K562 (cell line): ENCODE measurements around the gene FBLN2. TPM values are rescaled to one million over a fixed set of nuclear protein-coding genes. Genes with fewer than 3 reads are reported as not detected.

Source experiments
- ATAC-seq: fragments of 200-7000 bp; cut with Tn5 transposase; 3 replicates; pipeline ENCODE4 v1.9.1; 2020; ENCODE audit warnings: moderate library complexity
- BruUV-seq: library from RNA; stranded (reverse); fragments of 400-500 nt; replicated peaks from 2 replicates; lab custom pipeline; 2021; lab: Mats Ljungman, UMichigan
- CTCF ChIA-PET: fragments of 300-600 bp; formaldehyde crosslinking; extraction: SDS; loops from one replicate; lab custom pipeline; 2021; ENCODE audit warnings: low intra/inter-chr PET ratio; lab: Yijun Ruan, JAX
- POLR2A ChIA-PET: fragments of 300-600, 350-650 bp; sonication (Branson Sonifier 250); formaldehyde crosslinking; extraction: SDS; loops from one replicate; lab custom pipeline; 2021; ENCODE audit warnings: antibody characterized with exemption, inconsistent platforms; lab: Yijun Ruan, JAX
- DNase-seq, 4 experiments: peaks; one replicate each; pipeline versions ENCODE4 v3.0.0 to v3.0.0-alpha.2; 2011 to 2018; ENCODE audit warnings: low spot score in 3 of 4, mixed read lengths in 3 of 4; ENCODE audit errors: extremely low read depth in 1 of 4
- FAIRE-seq: peaks from 2 replicates; lab custom pipeline; 2011; peaks lifted over from hg19 to GRCh38; lab: Jason Lieb, UNC
- H2AFZ ChIP-seq: 2 replicates; pipeline ENCODE4 v1.6.0; 2011; ENCODE audit warnings: low read depth, low read length, control low read depth, inconsistent platforms
- H3K27ac ChIP-seq: fragments of 200-600 bp; 3 replicates; pipeline ENCODE4 v1.8.0; 2011; ENCODE audit warnings: low read depth, mild to moderate bottlenecking, control low read depth, inconsistent platforms, low read length, moderate library complexity, mixed read lengths; ENCODE audit errors: extremely low read depth
- H3K27me3 ChIP-seq, 2 experiments: fragments of 300-600 bp in 1 of 2; 2 replicates in 1 of 2; 3 replicates in 1 of 2; pipeline versions ENCODE4 v1.6.0 to v1.8.0; 2011; ENCODE audit warnings: inconsistent platforms in 2 of 2, low read length in 2 of 2, mild to moderate bottlenecking in 1 of 2, mixed read lengths in 1 of 2, moderate library complexity in 1 of 2; ENCODE audit not compliant: control insufficient read depth in 2 of 2, insufficient read depth in 2 of 2
- H3K36me3 ChIP-seq: fragments of 300-600 bp; 3 replicates; pipeline ENCODE4 v1.8.0; 2011; ENCODE audit warnings: mild to moderate bottlenecking, low read length, inconsistent platforms; ENCODE audit not compliant: control insufficient read depth, insufficient read depth
- H3K4me1 ChIP-seq, 2 experiments: fragments of 200-600 bp in 1 of 2; replicated peaks in 1 of 2; 2 replicates in 1 of 2; 3 replicates in 1 of 2; pipeline versions ENCODE4 v1.5.1 to v1.8.0; 2011; ENCODE audit warnings: inconsistent platforms in 2 of 2, low read length in 2 of 2, mild to moderate bottlenecking in 1 of 2, mixed read lengths in 1 of 2, moderate library complexity in 1 of 2; ENCODE audit not compliant: control insufficient read depth in 2 of 2, insufficient read depth in 2 of 2
- H3K4me2 ChIP-seq: 2 replicates; pipeline ENCODE4 v1.6.1; 2011; ENCODE audit warnings: low read length, control low read depth, inconsistent platforms, mixed read lengths; ENCODE audit not compliant: insufficient read depth
- H3K4me3 ChIP-seq: fragments of 200-600 bp; sonication (generic), shearing (Covaris generic); 2 replicates; pipeline ENCODE4 v1.5.1; 2016; ENCODE audit warnings: control low read depth, inconsistent platforms
- H3K79me2 ChIP-seq: fragments of 200-600 bp; 3 replicates; pipeline ENCODE4 v1.8.0; 2011; ENCODE audit warnings: low read length, inconsistent platforms; ENCODE audit not compliant: control insufficient read depth, insufficient read depth
- H3K9ac ChIP-seq, 2 experiments: 2 replicates each; pipeline versions ENCODE4 v1.6.0 to v1.6.1; 2011; ENCODE audit warnings: low read depth in 2 of 2, low read length in 2 of 2, control low read depth in 1 of 2, inconsistent platforms in 1 of 2, mild to moderate bottlenecking in 1 of 2, mixed read lengths in 1 of 2; ENCODE audit not compliant: insufficient read depth in 1 of 2
- H3K9me1 ChIP-seq: one replicate; pipeline ENCODE4 v1.6.0; 2011; ENCODE audit warnings: inconsistent platforms, mild to moderate bottlenecking, low read length, moderate library complexity; ENCODE audit not compliant: control insufficient read depth, insufficient read depth
- H3K9me3 ChIP-seq: replicated peaks from 2 replicates; pipeline ENCODE4 v1.5.1; 2011; ENCODE audit warnings: low read depth, low read length, inconsistent platforms; ENCODE audit not compliant: control insufficient read depth, insufficient read depth
- H4K20me1 ChIP-seq: replicated peaks from 2 replicates; pipeline ENCODE4 v1.6.1; 2011; ENCODE audit warnings: low read length, inconsistent platforms, mixed read lengths; ENCODE audit not compliant: control insufficient read depth, insufficient read depth
- BRCA1 ChIP-seq, 2 experiments: fragments of 450-650 bp in 1 of 2; sonication (generic) in 1 of 2; formaldehyde crosslinking in 1 of 2; IDR thresholded peaks; 2 replicates each; pipeline versions ENCODE4 v1.5.0 to v1.6.1; 2017 to 2020; ENCODE audit warnings: mild to moderate bottlenecking in 1 of 2, missing genetic modification reagents in 1 of 2
- CCAR2 ChIP-seq: fragments of 200-400 bp; formaldehyde crosslinking; IDR thresholded peaks from 2 replicates; pipeline ENCODE4 v1.6.1; 2017; ENCODE audit warnings: mild to moderate bottlenecking, low read depth, low read length
- CHCHD3 ChIP-seq: fragments of 250-450 bp; sonication (Bioruptor Pico); IDR thresholded peaks from 2 replicates; pipeline ENCODE4 v2.1.2; 2022; ENCODE audit warnings: mild to moderate bottlenecking
- DACH1 ChIP-seq: fragments of 450-650 bp; IDR thresholded peaks from 2 replicates; pipeline ENCODE4 v1.6.1; 2018; ENCODE audit not compliant: partially characterized antibody
- EGR1 ChIP-seq: fragments of 450-650 bp; conservative IDR thresholded peaks from 2 replicates; pipeline ENCODE4 v1.6.1; 2017; ENCODE audit warnings: mild to moderate bottlenecking
- HCFC1 ChIP-seq: IDR thresholded peaks from 2 replicates; pipeline ENCODE4 v1.6.1; 2012; ENCODE audit warnings: low read depth, low read length, improper control_type of control experiment
- MBD2 ChIP-seq: sonication (generic); IDR thresholded peaks from 2 replicates; pipeline ENCODE4 v1.6.1; 2016; ENCODE audit warnings: low read depth, borderline replicate concordance
- NFIX ChIP-seq: fragments of 250-450 bp; sonication (Bioruptor Pico); IDR thresholded peaks from 2 replicates; pipeline ENCODE4 v1.4.0; 2020; ENCODE audit warnings: low read depth, mild to moderate bottlenecking, moderate library complexity
- SMAD1 ChIP-seq: fragments of 150-350 bp; IDR thresholded peaks from 2 replicates; pipeline ENCODE4 v1.6.1; 2014; ENCODE audit warnings: low read length, low read depth; ENCODE audit not compliant: partially characterized antibody
- SMARCE1 ChIP-seq: fragments of 450-650 bp; IDR thresholded peaks from 2 replicates; pipeline ENCODE4 v1.7.1; 2016; ENCODE audit warnings: mild to moderate bottlenecking
- SUPT5H ChIP-seq: fragments of 450-650 bp; IDR thresholded peaks from 2 replicates; pipeline ENCODE4 v1.6.1; 2016
- ZBTB7A ChIP-seq: IDR thresholded peaks from 2 replicates; pipeline ENCODE4 v1.6.1; 2011; ENCODE audit warnings: low read depth, mild to moderate bottlenecking, low read length, moderate library complexity, borderline replicate concordance; ENCODE audit not compliant: control insufficient read depth
- ZNF384 ChIP-seq: IDR thresholded peaks from 2 replicates; pipeline ENCODE4 v1.6.1; 2012; ENCODE audit warnings: low read depth, low read length, improper control_type of control experiment
- ZNF668 ChIP-seq: fragments of 250-450 bp; sonication (Bioruptor Pico); IDR thresholded peaks from 2 replicates; pipeline ENCODE4 v1.8.0; 2022; ENCODE audit warnings: mild to moderate bottlenecking, inconsistent platforms
- WGBS: fragments of 100-300 bp; shearing (Covaris generic); methylation state at CpG from one replicate; pipeline ENCODE4 v1.1.6; 2016; ENCODE audit warnings: low coverage, mixed read lengths; ENCODE audit not compliant: insufficient coverage; ENCODE audit errors: missing lambda C conversion rate; 5-methylcytosine and 5-hydroxymethylcytosine counted together
- in situ Hi-C: fragments of 300-500 bp; cut with MboI; formaldehyde crosslinking; loops from 4 replicates; pipeline ENCODE4 v1.15.0; 2018; ENCODE audit warnings: inconsistent platforms, mixed read lengths
- intact Hi-C: fragments of 100-400 bp; cut with micrococcal nuclease; formaldehyde crosslinking; loops from 2 replicates; pipeline ENCODE4 v1.14.2; 2022
- polyA plus RNA-seq, 8 experiments: library from polyadenylated mRNA; depleted of rRNA in 4 of 8; stranded (reverse) in 5 of 8; unstranded in 3 of 8; fragments of >200 nt; fragmentation: Nextera tagmentation in 2 of 8; fragmentation: Illumina TruSeq in 1 of 8; extraction: Ambion mirVana in 2 of 8; extraction: Trizol in 1 of 8; gene quantifications; 2 replicates each; pipeline versions ENCODE4 v1.2.1 to v1.2.3, GENCODE V29; 2011 to 2014; ENCODE audit warnings: inconsistent platforms in 1 of 8, missing spikeins in 1 of 8
- total RNA-seq, 7 experiments: library from RNA; depleted of rRNA in 6 of 7; stranded (reverse); fragments of >200 nt in 6 of 7; fragmentation: Illumina TruSeq in 2 of 7; extraction: Trizol in 2 of 7; gene quantifications; 2 replicates each; pipeline versions ENCODE4 v1.2.1 to v1.2.3, GENCODE V29; 2011 to 2021; ENCODE audit warnings: low replicate concordance in 1 of 7
- TF ChIP-seq, protein P1 (sequence below), 2 experiments: fragments of 450-650 bp; IDR thresholded peaks; 2 replicates each; pipeline ENCODE4 v1.6.1; 2016; ENCODE audit warnings: mild to moderate bottlenecking in 2 of 2, borderline replicate concordance in 1 of 2, low read depth in 1 of 2, moderate library complexity in 1 of 2

Gene FBLN2
- total and polyA plus RNA-seq, 9 of the 15 experiments (the other 6 are each of a cell fraction or from before 2014, with no cell fraction given), result 0.03 to 0.10 (median 0.04) TPM; not detected in 6

- TF ChIP-seq SMAD1 (no peak), ZNF384 (no peak), CHCHD3 (no peak), ZNF668 (CRISPR knock-in tag) (no peak)
Measured at GRCh38 chr3:13596426-13597205, 47.7 kb downstream of the FBLN2 start (continued).

- Histone ChIP-seq H3K79me2 (no peaks in the 10 kb centered on the region), H3K27me3 (peaks cover 30 to 62% of the 10 kb centered on the region in 2 experiments), H3K4me1 (no peaks in the 10 kb centered on the region), H3K36me3 (no peaks in the 10 kb centered on the region), H3K4me2 (no peak overlapping the region), H4K20me1 (peaks cover 14% of the 10 kb centered on the region), H3K9ac (no peak overlapping the region; a peak in 1 of 4 replicates), H2AFZ (no peak overlapping the region), H3K27ac (no peak overlapping the region), H3K9me1 (no peaks in the 10 kb centered on the region), H3K4me3 (no peak overlapping the region), H3K9me3 (no peaks in the 10 kb centered on the region)
- DNase-seq, result no peak
- CTCF ChIA-PET, result no interaction called here
- in situ Hi-C loops, result no loop called here
- 0% methylated on average over 8 of the region's 8 CpGs for WGBS
- BruUV-seq, result no TSS peak
- intact Hi-C loops, result no loop called here
- FAIRE-seq, result no peak
- POLR2A ChIA-PET, result no interaction called here
- ATAC-seq, result no peak
- TF ChIP-seq CCAR2, result no peak
- no peak for TF ChIP-seq MBD2
- TF ChIP-seq, protein P1, sequence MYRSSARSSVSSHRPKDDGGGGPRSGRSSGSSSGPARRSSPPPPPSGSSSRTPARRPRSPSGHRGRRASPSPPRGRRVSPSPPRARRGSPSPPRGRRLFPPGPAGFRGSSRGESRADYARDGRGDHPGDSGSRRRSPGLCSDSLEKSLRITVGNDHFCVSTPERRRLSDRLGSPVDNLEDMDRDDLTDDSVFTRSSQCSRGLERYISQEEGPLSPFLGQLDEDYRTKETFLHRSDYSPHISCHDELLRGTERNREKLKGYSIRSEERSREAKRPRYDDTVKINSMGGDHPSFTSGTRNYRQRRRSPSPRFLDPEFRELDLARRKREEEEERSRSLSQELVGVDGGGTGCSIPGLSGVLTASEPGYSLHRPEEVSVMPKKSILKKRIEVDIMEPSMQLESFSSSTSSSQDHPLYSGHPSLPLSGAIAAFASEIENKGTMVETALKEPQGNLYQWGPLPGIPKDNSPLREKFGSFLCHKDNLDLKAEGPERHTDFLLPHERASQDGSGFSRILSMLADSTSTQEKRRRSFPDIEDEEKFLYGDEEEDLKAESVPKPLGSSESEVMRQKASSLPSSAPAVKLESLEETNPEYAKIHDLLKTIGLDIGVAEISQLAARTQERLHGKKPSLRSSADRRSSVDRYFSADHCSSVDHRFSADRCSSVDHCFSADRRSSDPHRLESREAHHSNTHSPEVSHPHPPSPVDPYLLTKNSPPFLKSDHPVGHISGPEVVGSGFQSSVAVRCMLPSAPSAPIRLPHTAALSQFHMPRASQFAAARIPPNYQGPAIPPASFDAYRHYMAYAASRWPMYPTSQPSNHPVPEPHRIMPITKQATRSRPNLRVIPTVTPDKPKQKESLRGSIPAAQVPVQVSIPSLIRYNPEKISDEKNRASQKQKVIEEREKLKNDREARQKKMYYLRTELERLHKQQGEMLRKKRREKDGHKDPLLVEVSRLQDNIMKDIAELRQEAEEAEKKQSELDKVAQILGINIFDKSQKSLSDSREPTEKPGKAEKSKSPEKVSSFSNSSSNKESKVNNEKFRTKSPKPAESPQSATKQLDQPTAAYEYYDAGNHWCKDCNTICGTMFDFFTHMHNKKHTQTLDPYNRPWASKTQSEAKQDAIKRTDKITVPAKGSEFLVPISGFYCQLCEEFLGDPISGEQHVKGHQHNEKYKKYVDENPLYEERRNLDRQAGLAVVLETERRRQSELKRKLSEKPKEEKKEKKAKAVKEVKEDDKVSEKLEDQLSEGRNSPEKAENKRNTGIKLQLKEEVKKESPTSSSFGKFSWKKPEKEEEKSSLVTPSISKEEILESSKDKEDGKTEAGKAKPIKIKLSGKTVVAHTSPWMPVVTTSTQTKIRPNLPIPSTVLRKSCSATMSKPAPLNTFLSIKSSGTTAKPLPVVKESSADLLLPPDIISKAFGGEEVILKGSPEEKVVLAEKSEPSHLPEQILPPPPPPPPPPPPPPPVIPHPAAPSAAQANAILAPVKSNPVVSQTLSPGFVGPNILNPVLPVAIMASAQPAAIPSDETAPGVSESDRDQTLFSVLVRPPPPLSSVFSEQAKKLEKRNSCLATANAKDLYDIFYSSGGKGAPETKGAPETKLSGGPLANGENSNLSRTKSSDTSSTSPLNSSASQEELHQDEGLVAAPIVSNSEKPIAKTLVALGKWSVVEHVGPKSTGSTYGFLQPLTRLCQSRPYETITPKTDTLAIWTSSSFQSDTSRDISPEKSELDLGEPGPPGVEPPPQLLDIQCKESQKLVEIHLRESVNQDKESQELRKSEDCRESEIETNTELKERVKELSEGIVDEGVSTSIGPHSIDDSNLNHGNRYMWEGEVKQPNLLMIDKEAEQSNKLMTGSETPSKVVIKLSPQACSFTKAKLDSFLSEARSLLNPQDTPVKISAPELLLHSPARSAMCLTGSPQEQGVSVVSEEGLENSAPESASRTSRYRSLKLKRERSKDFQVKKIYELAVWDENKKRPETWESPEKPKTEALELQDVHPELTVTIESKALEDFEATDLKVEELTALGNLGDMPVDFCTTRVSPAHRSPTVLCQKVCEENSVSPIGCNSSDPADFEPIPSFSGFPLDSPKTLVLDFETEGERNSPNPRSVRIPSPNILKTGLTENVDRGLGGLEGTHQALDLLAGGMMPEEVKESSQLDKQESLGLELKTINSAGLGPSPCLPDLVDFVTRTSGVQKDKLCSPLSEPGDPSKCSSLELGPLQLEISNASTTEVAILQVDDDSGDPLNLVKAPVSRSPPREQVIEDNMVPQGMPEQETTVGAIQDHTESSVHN (IDR thresholded peaks at IDR 0.05; ENCODE audit: borderline replicate concordance in 1 of 2, low read depth in 1 of 2), result no peak
- no peak for TF ChIP-seq NFIX (CRISPR knock-in tag)
- TF ChIP-seq HCFC1, result no peak
- TF ChIP-seq EGR1, result no peak
- TF ChIP-seq BRCA1 (IDR thresholded peaks at IDR 0.05), result no peak
- TF ChIP-seq BRCA1 (CRISPR knock-in tag; IDR thresholded peaks at IDR 0.05), result no peak
- no peak for TF ChIP-seq SMARCE1
- TF ChIP-seq ZBTB7A, result no peak
- no peak for TF ChIP-seq SUPT5H
- no peak for TF ChIP-seq DACH1
Measured at GRCh38 chr3:13597661-13598060, 48.7 kb downstream of the FBLN2 start.
